AG09319 (cell line): ENCODE measurements around the gene GPR39.
A peak's percentile ranks its signal among the peaks of the same experiment; 100 is the strongest.

Experiments
- DNase-seq: peaks from one replicate; pipeline ENCODE4 v3.0.0-alpha.2; 2010; ENCODE audit warnings: low read depth; ENCODE audit errors: extremely low read depth
- TF ChIP-seq, protein P1 (sequence below): IDR thresholded peaks from 2 replicates; pipeline ENCODE4 v1.5.1; 2011; ENCODE audit warnings: low read depth, mild to moderate bottlenecking, inconsistent platforms, low read length, moderate library complexity

GPR39 gene

DNA sequence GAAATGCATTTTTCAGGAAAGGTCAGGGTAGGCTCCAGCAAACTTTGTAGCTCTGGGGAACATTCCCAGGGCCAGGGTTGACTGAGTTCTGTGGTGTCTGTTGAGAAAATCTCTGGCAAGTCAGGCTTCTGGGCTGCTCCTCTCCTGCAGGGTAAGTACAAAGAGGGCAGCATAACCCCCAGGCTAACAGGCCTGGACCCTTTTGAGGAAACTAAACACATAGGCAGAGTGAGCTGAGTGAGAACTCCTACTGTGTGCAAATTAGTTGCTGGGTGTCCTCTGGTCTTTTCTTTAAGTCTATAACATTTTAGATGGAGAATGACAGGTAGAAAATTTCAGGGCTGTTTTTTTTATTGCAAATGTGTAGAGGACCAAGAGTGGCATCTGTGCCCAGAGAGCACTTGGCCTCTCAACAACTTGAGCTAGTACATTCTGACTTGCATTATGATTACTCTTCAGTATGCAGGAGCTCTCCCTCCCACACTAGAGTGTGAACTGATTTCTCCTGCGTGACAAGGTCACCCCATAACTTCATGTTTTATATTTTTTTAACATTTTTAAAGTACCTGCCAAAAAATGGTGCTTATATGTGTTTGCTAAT, 49.9 kb downstream of the GPR39 start:
- TF ChIP-seq, protein P1, sequence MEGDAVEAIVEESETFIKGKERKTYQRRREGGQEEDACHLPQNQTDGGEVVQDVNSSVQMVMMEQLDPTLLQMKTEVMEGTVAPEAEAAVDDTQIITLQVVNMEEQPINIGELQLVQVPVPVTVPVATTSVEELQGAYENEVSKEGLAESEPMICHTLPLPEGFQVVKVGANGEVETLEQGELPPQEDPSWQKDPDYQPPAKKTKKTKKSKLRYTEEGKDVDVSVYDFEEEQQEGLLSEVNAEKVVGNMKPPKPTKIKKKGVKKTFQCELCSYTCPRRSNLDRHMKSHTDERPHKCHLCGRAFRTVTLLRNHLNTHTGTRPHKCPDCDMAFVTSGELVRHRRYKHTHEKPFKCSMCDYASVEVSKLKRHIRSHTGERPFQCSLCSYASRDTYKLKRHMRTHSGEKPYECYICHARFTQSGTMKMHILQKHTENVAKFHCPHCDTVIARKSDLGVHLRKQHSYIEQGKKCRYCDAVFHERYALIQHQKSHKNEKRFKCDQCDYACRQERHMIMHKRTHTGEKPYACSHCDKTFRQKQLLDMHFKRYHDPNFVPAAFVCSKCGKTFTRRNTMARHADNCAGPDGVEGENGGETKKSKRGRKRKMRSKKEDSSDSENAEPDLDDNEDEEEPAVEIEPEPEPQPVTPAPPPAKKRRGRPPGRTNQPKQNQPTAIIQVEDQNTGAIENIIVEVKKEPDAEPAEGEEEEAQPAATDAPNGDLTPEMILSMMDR, result no peak
- no peak for DNase-seq

DNA sequence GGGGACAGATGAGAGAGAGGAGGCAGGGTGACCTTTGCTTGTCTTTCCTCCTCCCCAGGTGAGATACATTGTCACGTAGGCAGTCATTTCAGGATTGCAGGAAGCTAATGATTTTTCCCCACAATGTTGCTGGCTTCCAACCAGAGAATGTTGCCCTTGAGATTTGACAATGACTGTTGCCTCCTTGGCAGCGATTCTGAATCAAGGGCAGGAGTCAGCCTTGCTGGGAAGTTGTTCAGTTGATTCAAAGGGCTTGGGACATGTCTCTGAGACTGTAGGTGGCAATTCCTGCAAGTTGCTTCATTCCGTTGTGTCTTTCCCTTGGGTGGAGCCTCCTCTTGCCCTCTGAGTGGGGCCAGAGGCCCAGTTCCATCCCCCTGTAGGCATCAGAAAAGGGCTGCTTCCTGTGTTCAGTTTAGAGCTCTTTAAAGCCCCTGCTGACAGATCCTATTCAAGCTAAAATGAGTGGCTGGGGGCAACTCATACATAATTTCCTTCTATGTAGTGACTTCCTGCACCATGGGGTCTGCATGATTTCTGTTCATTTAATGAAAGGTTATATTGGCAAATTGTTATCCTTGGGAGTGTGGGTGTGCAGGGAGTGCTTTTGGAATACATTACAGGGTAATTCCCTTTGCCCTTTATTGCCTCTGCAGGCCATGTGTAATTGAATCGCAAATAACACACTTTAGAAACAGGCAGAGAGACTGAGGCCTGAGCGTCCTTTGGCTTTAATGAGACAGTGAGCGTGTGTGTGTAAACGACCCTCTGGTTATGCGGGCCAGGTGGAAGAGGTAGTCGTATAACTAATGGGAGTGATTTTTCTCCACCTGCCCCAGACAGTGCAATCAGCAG, 52.4 kb downstream of the GPR39 start:
- TF ChIP-seq, protein P1, result no peak
- DNase-seq, result no peak

DNA sequence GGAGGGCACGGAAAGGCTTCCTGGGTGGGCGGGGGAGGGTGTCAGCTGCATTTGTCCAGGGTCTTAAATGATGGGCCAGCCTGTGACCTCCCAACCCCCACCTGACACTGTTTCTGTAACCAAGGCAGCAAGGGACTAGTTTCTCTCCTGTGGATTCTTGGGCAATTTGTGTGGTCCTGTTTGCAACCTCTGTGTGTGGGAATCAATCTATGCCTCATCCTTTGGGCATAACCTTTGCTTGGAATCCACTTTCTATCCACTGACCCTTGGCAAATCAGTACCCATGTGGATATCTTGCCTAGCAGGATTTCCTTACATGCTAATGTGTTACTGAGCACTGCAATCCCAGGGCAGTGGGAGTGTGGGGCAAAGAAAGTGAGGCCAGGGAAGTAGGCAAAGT, 54.1 kb downstream of the GPR39 start:
- TF ChIP-seq, protein P1, result no peak
- DNase-seq, result no peak

DNA sequence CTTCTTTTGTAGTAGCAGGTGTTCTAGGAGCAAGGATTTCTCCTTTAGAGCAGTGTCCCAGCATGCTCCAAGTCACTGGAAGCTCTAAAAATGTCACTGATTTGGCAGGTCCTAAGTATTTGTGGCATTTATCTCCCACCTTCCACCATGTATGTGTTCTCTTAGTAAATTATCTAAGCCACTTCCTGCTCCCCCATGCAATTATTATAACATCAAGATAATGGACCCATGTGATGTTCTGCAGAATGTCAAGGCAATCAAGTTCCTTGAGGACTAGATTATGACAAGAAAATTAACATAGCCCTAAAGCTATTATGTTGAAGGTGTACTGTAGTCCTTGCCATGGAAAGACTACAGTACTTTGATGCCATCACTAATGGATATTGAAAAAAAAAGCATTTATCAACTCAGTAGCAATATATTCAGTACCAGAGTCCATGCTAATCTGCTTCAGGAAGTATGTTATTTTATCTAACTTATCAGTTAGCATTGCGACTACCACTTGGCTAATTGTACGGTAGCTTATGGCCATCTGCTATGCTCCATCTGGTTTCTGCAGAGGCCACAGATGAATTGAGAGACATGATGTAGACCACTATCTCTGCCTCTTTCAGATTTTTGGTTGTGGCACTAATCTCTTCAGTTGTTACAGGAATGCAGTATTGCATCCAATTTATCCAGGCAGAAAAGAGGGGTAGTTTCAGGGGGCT, 56.7 kb downstream of the GPR39 start:
- TF ChIP-seq, protein P1, result no peak
- no peak for DNase-seq

DNA sequence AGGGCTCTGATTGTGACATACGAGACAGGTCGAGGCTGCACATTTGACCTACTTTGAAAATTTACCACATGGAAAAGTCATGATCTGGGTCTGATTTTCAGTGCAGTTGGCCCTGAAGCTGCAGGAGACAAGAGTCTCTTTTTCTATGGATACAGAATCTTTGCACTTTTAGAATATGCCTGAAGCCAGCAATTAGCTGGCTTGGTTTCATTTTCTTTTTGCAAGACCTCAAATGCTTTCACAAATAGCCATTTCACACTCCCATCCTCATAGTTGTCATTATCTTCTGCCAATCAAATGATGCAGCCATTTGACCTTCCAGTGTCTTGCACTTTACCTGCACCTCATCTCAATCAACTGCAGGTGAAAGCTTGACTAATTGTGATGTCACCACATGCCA, 59.0 kb downstream of the GPR39 start:
- TF ChIP-seq, protein P1, result no peak

DNA sequence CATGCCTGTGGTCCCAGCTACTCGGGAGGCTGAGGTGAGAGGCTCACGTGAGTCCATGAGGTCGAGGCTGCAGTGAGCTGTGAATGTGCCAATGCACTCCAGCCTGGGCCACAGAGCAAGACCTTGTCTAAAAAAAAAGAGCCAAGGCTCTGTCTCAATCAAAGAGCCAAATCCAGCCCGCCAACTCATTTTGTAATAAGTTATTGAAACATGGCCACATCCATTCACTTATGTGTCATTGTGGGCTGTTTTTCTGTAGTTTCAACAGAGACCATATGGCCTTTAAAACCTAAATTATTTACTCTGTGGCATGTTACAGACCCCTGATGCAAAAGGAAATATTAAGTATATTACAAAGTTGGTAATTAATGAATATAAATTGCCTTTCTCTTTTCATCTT, 60.8 kb downstream of the GPR39 start:
- no peak for DNase-seq
- TF ChIP-seq, protein P1, result no peak

More for the DNA sequence above, 59.0 kb downstream of the GPR39 start:
- no peak for DNase-seq

DNA sequence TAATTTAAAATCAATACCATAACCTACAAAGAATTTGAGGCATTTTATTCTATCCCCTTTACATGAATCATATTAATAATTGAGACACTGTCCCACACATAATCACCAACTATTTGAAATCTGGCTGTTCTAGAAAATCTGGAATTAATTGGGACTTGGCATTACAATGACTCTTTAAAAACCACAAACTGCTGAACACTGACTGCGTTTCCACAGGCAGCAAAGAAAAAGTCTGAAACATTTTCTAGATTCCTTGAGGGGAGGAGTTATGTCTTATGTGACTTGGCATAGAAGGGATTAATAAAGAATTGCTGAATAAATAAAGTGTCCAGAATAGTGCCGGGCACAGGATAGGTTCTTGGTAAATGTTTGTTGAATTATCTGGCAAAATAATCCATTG, 61.4 kb downstream of the GPR39 start:
- TF ChIP-seq, protein P1, result no peak

More for the DNA sequence above, 61.4 kb downstream of the GPR39 start:
- peak; percentile 64 for DNase-seq
